ENCODE measurements around the gene MAP6. TPM values are rescaled to one million over a fixed set of nuclear protein-coding genes. Genes with fewer than 3 reads are reported as not detected.

MAP6 gene
- total RNA-seq, 2 experiments from 2014 or later: not detected

DNA sequence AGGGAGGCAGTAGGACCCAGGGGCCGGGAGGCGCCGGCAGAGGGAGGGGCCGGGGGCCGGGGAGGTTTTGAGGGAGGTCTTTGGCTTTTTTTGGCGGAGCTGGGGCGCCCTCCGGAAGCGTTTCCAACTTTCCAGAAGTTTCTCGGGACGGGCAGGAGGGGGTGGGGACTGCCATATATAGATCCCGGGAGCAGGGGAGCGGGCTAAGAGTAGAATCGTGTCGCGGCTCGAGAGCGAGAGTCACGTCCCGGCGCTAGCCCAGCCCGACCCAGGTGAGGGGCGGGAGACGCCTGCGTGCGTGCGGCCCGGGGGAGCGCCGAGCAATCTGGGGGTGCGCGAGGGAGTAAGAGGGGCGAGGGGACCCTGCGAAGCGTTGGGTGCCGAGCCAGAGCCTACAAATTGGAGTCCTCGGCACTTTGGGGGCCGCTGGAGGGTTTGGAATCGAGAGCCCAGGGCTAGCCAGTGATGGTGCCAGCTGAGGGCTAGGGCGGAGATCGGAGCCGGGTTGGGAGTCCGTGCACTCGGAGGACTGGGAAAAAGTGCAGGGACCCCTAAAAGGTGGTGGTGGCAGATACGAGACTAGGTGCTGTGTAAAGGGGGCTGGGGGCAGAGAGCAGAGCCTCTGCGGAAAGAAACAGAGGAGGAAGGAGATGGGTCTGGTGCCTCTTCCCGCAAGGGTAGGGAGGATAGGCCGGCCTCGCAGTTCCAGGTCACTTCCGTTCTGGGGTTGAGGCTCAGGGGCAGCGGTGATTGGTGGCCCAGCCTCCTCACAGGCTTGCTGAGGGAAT lies 106.6 kb downstream of the MAP6 start, which contains the start of gene SERPINH1:
SERPINH1 (plus strand) TSS at position 206 of the 788 bp plus-strand sequence. CDS start 4,097 bp downstream, outside the sequence.
- CTCF ChIA-PET: interaction anchor here (0.6 to 1.8 kb wide), 10 partner anchors 10 to 251 kb away, joined by 3 to 6 read pairs (median 3); no protein-coding TSS in a partner anchor
- peaks cover 27% of the 10 kb centered on the region for H3K4me1 Mint-ChIP-seq (ENCODE audit: low read depth)
- intact Hi-C loops (cut with micrococcal nuclease): loop anchor here (1.0 kb wide), 2 partner anchors 15 to 20 kb away; no protein-coding TSS in a partner anchor

DNA sequence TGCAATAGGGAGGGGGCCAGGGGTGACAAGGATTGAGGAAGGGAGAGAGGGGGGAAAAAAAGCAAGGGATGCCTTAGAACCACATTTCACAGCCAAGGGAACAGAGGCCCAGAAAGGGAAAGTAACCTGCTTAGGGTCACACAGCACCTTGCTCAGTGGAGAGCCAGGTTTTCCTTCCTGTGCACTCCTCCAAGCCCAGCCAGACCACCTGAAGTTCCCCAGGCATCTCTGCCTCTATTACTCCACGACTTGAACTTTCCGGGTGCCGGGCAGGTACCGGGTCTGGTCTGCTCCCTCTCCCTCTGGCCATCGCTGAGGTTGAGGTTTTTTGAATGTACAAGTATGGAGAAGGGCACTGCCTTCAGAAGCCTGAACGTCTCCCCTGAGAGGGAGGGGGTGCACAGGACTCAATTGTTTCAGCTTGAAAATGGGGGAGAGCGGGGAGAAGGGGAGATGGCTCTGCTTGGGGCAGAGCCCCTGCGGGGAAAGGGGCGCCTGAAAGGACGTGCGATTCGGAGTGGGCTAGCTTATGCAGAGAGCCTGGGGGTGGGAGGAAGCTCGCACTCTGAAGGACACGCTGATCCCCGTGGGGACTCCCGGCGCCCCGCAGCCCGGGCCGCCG lies 107.3 kb downstream of the MAP6 start:
- intact Hi-C loops (cut with micrococcal nuclease): loop anchor here (1.0 kb wide), 2 partner anchors 16 to 21 kb away; no protein-coding TSS in a partner anchor
- H3K4me1 Mint-ChIP-seq (ENCODE audit: low read depth): peaks cover 27% of the 10 kb centered on the region
- peak overlapping the region; percentile 97 for H3K27ac Mint-ChIP-seq
- CTCF ChIA-PET: interaction anchor here (0.9 to 1.8 kb wide), 5 partner anchors 13 to 28 kb away, joined by 3 to 4 read pairs (median 3); no protein-coding TSS in a partner anchor
- no peak for DNase-seq
- no peaks in the 10 kb centered on the region for H3K9me3 Mint-ChIP-seq
- peak overlapping the region; percentile 94 for H3K4me3 Mint-ChIP-seq
- H3K27me3 Mint-ChIP-seq (ENCODE audit: low read depth): no peaks in the 10 kb centered on the region
- H3K36me3 Mint-ChIP-seq (ENCODE audit: low read depth): peaks cover 3% of the 10 kb centered on the region

More for the DNA sequence above, 106.6 kb downstream of the MAP6 start, which contains the start of gene SERPINH1:
- Mint-ChIP-seq H3K4me3 (peak within 1 kb of the TSS; percentile 94), H3K9me3 (no peaks in the 10 kb centered on the region), H3K27ac (peak within 1 kb of the TSS; percentile 97), H3K36me3 (ENCODE audit: low read depth) (peaks cover 3% of the 10 kb centered on the region), H3K27me3 (ENCODE audit: low read depth) (no peaks in the 10 kb centered on the region)
- DNase-seq: peak; percentile 90

DNA sequence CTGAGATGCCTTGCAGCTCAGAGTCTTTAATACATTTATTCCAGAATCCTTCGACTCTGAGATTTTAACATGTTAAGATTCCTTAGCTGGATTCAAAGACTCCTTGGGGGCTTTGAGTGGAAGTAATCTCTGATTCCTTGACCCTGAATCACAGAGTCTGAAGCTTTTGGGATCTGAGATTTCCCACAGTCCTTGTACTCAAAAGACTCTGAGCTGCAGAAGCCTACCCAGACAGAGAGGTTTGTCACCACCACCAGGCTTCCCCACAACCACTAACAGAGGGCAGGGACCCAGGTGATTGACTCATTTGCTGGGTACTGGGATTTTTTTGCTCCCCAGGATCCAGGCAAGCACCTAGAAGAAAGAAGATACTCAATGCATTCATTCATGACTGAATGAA lies 108.2 kb downstream of the MAP6 start:
- no peaks in the 10 kb centered on the region for H3K27me3 Mint-ChIP-seq (ENCODE audit: low read depth)
- peaks cover 2% of the 10 kb centered on the region for H3K36me3 Mint-ChIP-seq (ENCODE audit: low read depth)
- H3K9me3 Mint-ChIP-seq: no peaks in the 10 kb centered on the region
- peak overlapping the region; percentile 94 for H3K4me3 Mint-ChIP-seq
- intact Hi-C loops (cut with micrococcal nuclease): no loop called here
- peaks cover 23% of the 10 kb centered on the region for H3K4me1 Mint-ChIP-seq (ENCODE audit: low read depth)
- DNase-seq: peak; percentile 16
- CTCF ChIA-PET: interaction anchor here (0.8 to 1.8 kb wide), 6 partner anchors 12 to 173 kb away, joined by 3 to 6 read pairs (median 4); no protein-coding TSS in a partner anchor
- no peak overlapping the region for H3K27ac Mint-ChIP-seq

DNA sequence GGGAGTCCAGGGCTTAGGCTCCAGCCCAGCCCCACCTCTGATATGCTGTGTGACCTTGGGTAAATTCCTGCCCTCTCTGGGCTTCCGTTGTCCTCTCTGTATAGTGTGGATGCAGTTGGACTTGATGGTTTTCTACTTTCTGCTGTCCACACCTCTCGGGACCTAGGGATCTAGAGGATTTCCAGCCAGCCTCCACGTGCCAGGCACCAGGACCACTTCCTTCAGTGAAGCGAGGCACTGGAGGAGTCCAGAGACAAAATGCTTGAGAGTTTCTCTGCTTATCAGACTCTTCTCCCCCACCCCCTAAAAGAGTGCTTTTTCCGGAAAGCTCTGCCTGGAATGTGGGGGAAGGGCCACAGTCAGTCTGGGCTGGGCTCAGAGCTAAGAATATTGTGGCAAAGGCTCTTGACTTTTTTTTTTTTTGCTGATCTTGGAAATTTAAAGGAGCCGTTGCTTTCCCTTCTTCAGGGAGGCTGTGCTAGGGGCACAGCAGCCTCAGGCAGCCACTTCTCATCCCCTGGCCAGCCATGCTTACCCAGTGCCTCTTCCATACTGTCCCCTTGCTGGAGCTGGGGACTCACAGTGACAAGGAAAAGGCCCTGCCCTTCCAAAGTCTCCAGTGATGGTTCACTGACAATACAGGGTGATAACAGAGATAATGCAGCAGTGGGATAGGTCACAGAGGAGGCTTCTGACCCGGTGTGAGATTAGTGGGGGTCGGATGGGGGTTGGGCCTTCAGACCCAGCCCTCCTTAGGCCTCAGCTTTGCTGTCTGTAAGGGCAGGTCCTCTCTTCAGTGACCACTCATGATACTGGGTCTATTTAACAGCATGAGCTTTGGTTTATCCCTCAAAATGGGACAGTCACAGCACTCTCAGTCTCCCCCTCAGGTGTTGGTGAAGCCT lies 109.6 kb downstream of the MAP6 start:
- CTCF ChIA-PET: interaction anchor here (0.6 to 1.5 kb wide), 5 partner anchors 10 to 171 kb away, joined by 3 to 10 read pairs (median 4); no protein-coding TSS in a partner anchor
- intact Hi-C loops (cut with micrococcal nuclease): no loop called here
- DNase-seq: no peak
- no peak overlapping the region for H3K4me3 Mint-ChIP-seq
- H3K4me1 Mint-ChIP-seq (ENCODE audit: low read depth): peaks cover 14% of the 10 kb centered on the region
- H3K27me3 Mint-ChIP-seq (ENCODE audit: low read depth): no peaks in the 10 kb centered on the region
- H3K36me3 Mint-ChIP-seq (ENCODE audit: low read depth): peaks cover 2% of the 10 kb centered on the region
- H3K9me3 Mint-ChIP-seq: no peaks in the 10 kb centered on the region
- no peak overlapping the region for H3K27ac Mint-ChIP-seq

DNA sequence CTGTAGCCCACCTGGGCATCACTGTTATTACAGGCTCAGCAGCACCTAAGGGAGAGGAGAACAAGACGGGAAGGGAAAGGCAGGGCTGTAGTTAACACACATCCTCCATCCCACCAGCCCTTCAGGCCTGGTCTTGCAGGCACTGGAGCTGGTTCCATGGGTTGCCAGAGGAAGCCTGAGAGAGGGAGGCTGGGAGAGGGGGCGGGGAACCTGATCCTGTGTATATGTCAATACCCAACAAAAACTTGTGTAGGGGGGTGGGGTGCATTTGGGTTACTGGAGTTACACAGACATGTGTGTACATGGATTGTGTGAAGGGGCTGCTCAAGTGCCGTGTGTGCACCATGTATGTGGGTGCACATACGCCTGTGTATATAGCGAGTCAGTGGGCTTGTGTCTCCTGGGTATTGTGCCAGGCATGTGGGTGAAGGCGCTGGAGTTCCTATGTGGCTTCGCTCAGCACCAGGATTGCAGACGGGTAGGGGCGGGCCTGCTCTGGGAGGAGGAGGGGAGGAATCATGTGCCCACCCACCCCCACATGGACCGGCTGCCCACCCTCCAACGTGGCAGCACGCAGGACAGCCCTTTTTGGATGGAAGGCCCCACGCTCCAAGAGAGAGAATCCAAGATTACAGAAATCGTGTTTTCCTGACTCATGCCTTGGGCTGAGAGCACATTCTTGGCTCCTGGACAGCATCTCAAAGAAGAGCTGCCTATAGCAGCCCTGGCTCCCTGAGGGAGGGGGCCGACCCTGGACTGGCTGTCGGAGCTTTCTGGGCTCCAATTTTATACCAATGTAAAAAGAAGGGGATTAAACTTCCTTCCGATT lies 111.0 kb downstream of the MAP6 start:
- Mint-ChIP-seq H3K27me3 (ENCODE audit: low read depth) (no peaks in the 10 kb centered on the region), H3K9me3 (no peaks in the 10 kb centered on the region), H3K4me1 (ENCODE audit: low read depth) (peaks cover 5% of the 10 kb centered on the region), H3K4me3 (no peak overlapping the region), H3K27ac (no peak overlapping the region), H3K36me3 (ENCODE audit: low read depth) (peaks cover 2% of the 10 kb centered on the region)
- no peak for DNase-seq
- CTCF ChIA-PET: no interaction called here
- intact Hi-C loops (cut with micrococcal nuclease): no loop called here

DNA sequence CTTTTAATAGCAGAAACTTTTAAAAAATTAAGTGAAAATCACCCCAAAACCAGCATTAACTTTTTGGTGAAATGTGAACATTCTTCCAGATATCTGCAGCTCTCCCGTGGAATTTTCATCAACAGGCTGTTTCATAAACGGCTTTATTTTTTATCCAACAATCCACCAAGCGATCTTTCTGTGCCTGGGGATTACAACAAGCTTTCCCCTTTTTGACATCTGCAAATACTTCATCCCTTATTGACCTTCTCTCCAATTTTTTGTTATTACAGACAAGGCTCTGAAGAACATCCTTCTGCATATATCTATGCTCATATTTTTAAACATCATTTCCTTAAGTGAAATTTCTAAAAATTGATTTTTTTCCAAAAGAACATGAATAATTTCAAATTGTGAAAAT lies 112.6 kb downstream of the MAP6 start:
- Mint-ChIP-seq H3K4me1 (ENCODE audit: low read depth) (no peaks in the 10 kb centered on the region), H3K9me3 (no peaks in the 10 kb centered on the region), H3K36me3 (ENCODE audit: low read depth) (no peaks in the 10 kb centered on the region), H3K4me3 (no peak overlapping the region), H3K27me3 (ENCODE audit: low read depth) (no peaks in the 10 kb centered on the region), H3K27ac (no peak overlapping the region)
- CTCF ChIA-PET: no interaction called here
- intact Hi-C loops (cut with micrococcal nuclease): no loop called here
- no peak for DNase-seq

DNA sequence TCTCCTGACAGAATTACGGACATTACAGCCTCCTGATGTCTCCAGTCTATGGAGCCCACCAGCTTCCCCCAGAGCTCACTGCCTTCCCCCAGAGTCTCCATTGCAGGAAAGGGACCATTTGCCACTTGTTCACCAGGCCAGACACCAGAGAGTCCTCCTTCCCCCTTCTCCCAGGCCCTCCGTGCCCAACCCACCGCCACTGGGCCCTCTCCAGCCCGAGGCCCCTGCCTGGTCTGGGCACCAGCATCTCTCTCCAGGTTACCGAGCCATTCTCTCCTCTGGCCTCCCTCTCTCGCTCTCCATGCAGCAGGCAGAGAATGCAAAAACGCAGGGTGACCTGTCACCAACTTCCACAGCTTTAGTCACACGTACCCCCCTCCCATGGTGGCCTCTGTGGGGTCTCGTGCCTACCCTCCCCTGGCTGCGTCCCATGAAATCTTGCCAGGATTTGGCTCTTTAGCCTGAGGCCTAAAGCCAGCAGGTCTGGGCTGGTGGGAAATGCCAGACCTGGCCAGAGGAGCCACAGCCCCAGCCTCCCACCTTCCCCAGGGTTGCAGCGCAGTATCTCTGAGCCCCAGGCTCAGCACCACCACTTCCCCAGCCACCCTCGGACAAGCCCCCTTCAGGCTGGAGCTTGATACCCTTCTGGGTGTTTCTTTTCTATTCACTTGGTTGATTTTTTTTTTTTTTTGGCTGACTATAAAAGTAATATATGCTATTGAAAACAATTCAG lies 113.6 kb downstream of the MAP6 start:
- intact Hi-C loops (cut with micrococcal nuclease): no loop called here
- H3K4me1 Mint-ChIP-seq (ENCODE audit: low read depth): peaks cover 1% of the 10 kb centered on the region
- no peaks in the 10 kb centered on the region for H3K27me3 Mint-ChIP-seq (ENCODE audit: low read depth)
- no peaks in the 10 kb centered on the region for H3K36me3 Mint-ChIP-seq (ENCODE audit: low read depth)
- DNase-seq: no peak
- no peak overlapping the region for H3K4me3 Mint-ChIP-seq
- CTCF ChIA-PET: no interaction called here
- no peak overlapping the region for H3K27ac Mint-ChIP-seq
- no peaks in the 10 kb centered on the region for H3K9me3 Mint-ChIP-seq

DNA sequence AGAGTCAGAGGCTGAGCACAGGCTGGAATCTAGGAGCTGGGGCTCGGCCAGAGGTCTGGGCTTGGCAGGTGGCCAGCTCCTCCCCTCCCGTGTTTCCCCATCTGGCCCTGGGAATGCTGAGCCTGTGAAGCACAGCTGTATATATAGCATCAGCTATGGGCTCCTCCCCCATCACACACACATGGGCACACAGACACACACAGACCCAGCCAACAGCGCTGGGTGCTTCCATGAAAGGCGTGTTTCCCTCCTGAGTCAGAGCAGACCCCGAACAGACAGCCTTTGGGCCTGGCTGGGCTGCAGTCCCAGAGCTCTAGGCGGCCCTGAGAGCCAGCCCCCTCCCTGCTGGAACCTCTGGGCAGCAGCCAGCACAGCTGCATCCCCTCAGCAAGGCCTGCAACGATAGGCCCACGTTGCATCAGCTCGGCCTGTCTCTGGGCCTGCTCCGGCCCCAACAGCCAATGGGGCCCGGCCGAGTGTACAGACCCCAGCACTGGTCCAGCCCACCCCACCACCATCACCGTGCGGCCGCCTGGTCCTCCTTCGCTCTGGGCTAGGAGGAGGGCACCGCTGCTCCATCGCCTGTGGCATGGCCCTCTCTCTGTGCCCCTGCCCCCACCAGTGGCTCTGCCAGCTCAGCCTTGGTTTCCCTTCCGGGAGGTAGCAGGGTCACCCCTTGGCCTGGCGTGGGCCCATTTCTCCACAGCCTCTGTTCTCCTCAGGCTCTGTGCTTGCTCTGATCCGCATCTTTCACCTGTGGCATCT lies 114.4 kb downstream of the MAP6 start:
- Mint-ChIP-seq H3K36me3 (ENCODE audit: low read depth) (no peaks in the 10 kb centered on the region), H3K4me1 (ENCODE audit: low read depth) (peaks cover 5% of the 10 kb centered on the region), H3K27me3 (ENCODE audit: low read depth) (no peaks in the 10 kb centered on the region), H3K4me3 (no peak overlapping the region), H3K9me3 (no peaks in the 10 kb centered on the region), H3K27ac (no peak overlapping the region)
- intact Hi-C loops (cut with micrococcal nuclease): no loop called here
- CTCF ChIA-PET: interaction anchor here (0.6 to 1.3 kb wide), 2 partner anchors 22 to 37 kb away, joined by 5 read pairs; no protein-coding TSS in a partner anchor
- DNase-seq: no peak

DNA sequence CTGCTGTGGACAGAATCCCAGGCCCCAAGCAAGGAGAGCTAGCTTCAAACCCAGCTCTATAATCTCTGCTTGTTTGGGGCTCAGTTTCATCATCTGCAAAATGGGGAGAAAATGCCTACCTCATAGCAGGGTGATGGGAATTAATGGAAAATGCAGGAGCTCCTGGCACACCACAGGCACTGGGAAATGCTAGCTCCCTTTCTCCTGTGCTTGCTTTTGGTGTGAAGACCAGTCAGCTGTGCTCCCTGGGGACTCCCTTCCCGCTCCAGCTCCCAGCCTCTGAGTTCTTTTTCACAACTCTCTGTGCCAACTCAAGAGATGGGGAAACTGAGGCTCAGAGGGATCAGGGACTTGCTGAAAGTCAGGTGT lies 115.0 kb downstream of the MAP6 start:
- Mint-ChIP-seq H3K4me1 (ENCODE audit: low read depth) (peaks cover 8% of the 10 kb centered on the region), H3K9me3 (no peaks in the 10 kb centered on the region), H3K36me3 (ENCODE audit: low read depth) (no peaks in the 10 kb centered on the region), H3K27ac (no peak overlapping the region), H3K4me3 (no peak overlapping the region), H3K27me3 (ENCODE audit: low read depth) (no peaks in the 10 kb centered on the region)
- no peak for DNase-seq
- intact Hi-C loops (cut with micrococcal nuclease): no loop called here
- CTCF ChIA-PET: interaction anchor here (0.8 to 1.3 kb wide), 2 partner anchors 13 to 23 kb away, joined by 3 to 5 read pairs; no protein-coding TSS in a partner anchor

DNA sequence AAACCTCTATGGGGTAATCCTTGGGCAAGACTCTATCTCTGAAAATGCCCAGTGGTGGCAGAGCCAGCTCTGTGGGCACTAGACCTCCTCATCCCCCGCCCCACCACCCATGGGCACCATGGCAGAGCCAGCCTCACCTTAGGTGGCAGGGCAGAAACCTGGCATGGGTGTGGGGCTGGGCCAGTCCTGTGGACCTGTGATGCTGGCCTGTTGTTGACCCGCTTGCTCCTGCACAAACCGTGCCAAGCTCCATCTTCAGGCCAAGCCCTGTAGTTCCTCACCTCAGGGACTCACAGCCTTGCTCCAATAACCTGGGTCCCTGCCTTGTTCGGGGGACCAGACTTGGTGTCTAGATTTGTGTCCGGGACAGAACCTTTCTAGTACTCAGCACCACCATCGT lies 115.7 kb downstream of the MAP6 start:
- H3K27ac Mint-ChIP-seq: no peak overlapping the region

More for the DNA sequence above, 115.7 kb downstream of the MAP6 start:
- Mint-ChIP-seq H3K27me3 (ENCODE audit: low read depth) (no peaks in the 10 kb centered on the region), H3K4me1 (ENCODE audit: low read depth) (peaks cover 8% of the 10 kb centered on the region), H3K9me3 (no peaks in the 10 kb centered on the region), H3K4me3 (no peak overlapping the region), H3K36me3 (ENCODE audit: low read depth) (no peaks in the 10 kb centered on the region)
- CTCF ChIA-PET: interaction anchor here (0.8 to 1.3 kb wide), 2 partner anchors 12 to 23 kb away, joined by 3 to 5 read pairs; no protein-coding TSS in a partner anchor
- intact Hi-C loops (cut with micrococcal nuclease): no loop called here
- no peak for DNase-seq

Measured in activated naive CD4-positive, alpha-beta T cell treated with anti-CD3 and anti-CD28 coated beads for 36 hours (primary cell).